ENCODE results near the gene SIX5. TPM values are rescaled to one million over a fixed set of nuclear protein-coding genes. Genes with fewer than 3 reads are reported as not detected.
A peak's percentile ranks its signal among the peaks of the same experiment; 100 is the strongest.

Gene SIX5
- polyA plus RNA-seq, 2 of the 4 experiments (the other 2 are of a cell fraction), result 8.9 to 24.7 TPM

DNA sequence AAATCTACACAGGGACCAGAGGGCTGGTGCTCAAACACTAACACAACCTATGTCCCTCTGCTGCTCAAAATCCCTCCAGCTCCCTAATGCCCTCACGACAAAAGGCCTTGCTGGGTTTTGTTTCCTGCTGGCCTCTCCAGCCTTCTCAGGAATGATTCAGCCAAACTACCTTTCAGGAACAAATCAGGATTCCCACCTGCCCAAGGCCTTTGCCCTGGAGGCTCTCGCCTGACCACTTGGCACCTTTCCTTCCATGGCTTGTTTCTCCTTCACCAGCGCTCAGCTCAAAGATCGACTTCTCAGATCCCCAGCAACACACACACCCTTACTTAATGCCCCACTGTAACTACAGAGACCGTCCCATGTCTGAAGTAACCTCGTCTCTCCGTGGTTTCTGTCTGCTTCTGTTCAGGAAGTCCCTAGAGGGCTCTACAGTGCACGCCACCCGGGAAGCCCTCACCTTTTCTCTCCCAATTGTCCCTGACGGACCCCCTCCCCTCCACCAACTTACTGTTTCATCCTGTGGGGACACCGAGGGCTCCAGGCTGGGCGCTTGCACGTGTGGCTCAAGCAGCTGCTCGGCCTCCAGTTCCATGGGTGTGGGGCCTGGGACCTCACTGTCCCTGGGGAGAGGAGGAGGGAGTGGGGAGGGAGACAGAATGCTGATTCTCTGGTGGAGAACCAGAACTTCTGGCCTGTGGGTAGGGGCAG is 3.2 kb upstream of the SIX5 start:
- CTCF ChIA-PET, result interaction anchor here (0.5 to 74.3 kb wide), 7 partner anchors 36 to 111 kb away, joined by 3 to 2204 read pairs (median 4); partner anchors contain the start of genes DMPK, DMWD, FOXA3 and QPCTL
- TF ChIP-seq ATOH8 (CRISPR knock-in tag; IDR thresholded peaks at IDR 0.05; ENCODE audit: low read depth) (no peak), PHF8 (IDR thresholded peaks at IDR 0.05; ENCODE audit: borderline replicate concordance, low read depth) (no peak), RCOR1 (IDR thresholded peaks at IDR 0.05; ENCODE audit: low read depth, low read length) (no peak)
- no peak for FAIRE-seq

GRCh38 chr19:45771311-45771933 is 2.4 kb upstream of the SIX5 start:
- H3K4me2 ChIP-seq, result peak overlapping the region; percentile 86
- CTCF ChIA-PET, result interaction anchor here (0.5 to 74.3 kb wide), 12 partner anchors 15 to 112 kb away, joined by 3 to 2204 read pairs (median 18); partner anchors contain the start of genes DMPK, DMWD, FOXA3 and QPCTL
- H3K4me3 ChIP-seq, result no peak overlapping the region; the same call in 2 of the 3 replicates
- H3K9me3 ChIP-seq, result no peaks in the 10 kb centered on the region
- DNase-seq (ENCODE audit: low read depth in 1 of 2, low spot score in 1 of 2) (no peak), FAIRE-seq (no peak), ATAC-seq (no peak)
- TF ChIP-seq CHD4 (IDR thresholded peaks at IDR 0.05; ENCODE audit: borderline replicate concordance), result no peak
- no peak for TF ChIP-seq EP300 (IDR thresholded peaks at IDR 0.05)
- TF ChIP-seq BHLHE40 (IDR thresholded peaks at IDR 0.05; ENCODE audit: low read depth, low read length), result no peak
- TF ChIP-seq ELK1 (IDR thresholded peaks at IDR 0.05; ENCODE audit: low read depth, low read length), result no peak
- no peak for TF ChIP-seq MAZ (IDR thresholded peaks at IDR 0.05; ENCODE audit: borderline replicate concordance, low read depth, low read length)
- TF ChIP-seq MAX (IDR thresholded peaks at IDR 0.05), result no peak
- TF ChIP-seq HDAC2 (IDR thresholded peaks at IDR 0.05), result no peak
- no peak for TF ChIP-seq POLR2A (IDR thresholded peaks at IDR 0.05; ENCODE audit: low read length)
- no peak for TF ChIP-seq KDM1A (IDR thresholded peaks at IDR 0.05; ENCODE audit: low read depth)
- no peak for TF ChIP-seq RAD21 (conservative IDR thresholded peaks at IDR 0.05 in 1 of 2, IDR thresholded peaks at IDR 0.05 in 1 of 2)
- no peak for TF ChIP-seq ESRRA (IDR thresholded peaks at IDR 0.05; ENCODE audit: borderline replicate concordance, low read length)
- 93% methylated on average over 46 of the region's 46 CpGs for whole genome bisulfite sequencing (ENCODE audit: missing lambda C conversion rate)
- POLR2A ChIA-PET, result interaction anchor here (1.1 to 4.1 kb wide), 6 partner anchors 8 to 54 kb away, joined by 4 to 67 read pairs (median 31); partner anchors contain the start of genes DMPK and DMWD
- H3K4me1 ChIP-seq, result peaks cover 13% of the 10 kb centered on the region
- peak overlapping the region in 1 of 2 experiments; percentile 87; a peak in 2 of 6 replicates for H3K27ac ChIP-seq

More for the DNA sequence above, 3.2 kb upstream of the SIX5 start:
- Histone ChIP-seq H3K4me1 (peaks cover 5% of the 10 kb centered on the region), H3K4me3 (no peak overlapping the region), H3K9me3 (no peaks in the 10 kb centered on the region), H3K27ac (no peak overlapping the region), H3K4me2 (no peak overlapping the region)
- no peak for DNase-seq (ENCODE audit: low read depth in 1 of 2, low spot score in 1 of 2)
- ATAC-seq, result no peak
- WGBS (ENCODE audit: missing lambda C conversion rate), result 89% methylated on average over 14 of the region's 14 CpGs
- POLR2A ChIA-PET, result interaction anchor here (0.6 to 1.1 kb wide), 3 partner anchors 10 to 50 kb away, joined by 3 to 4 read pairs (median 4); partner anchors contain the start of genes DMPK and DMWD

GRCh38 chr19:45770192-45771101 is 1.4 kb upstream of the SIX5 start:
- 10% methylated on average over 34 of the region's 79 CpGs for WGBS (ENCODE audit: missing lambda C conversion rate)
- DNase-seq (ENCODE audit: low read depth in 1 of 2, low spot score in 1 of 2) (peak; percentile 99 to 100), FAIRE-seq (peak; percentile 94), ATAC-seq (peak; percentile 49 to 83)
- no peaks in the 10 kb centered on the region for H3K9me3 ChIP-seq
- H3K4me3 ChIP-seq, result peak overlapping the region; percentile 45
- ChIA-PET CTCF (interaction anchor here (0.6 to 74.3 kb wide), 23 partner anchors 14 to 421 kb away, joined by 3 to 2204 read pairs (median 7); partner anchors contain the start of genes DMPK, DMWD, FBXO46 and FOXA3), POLR2A (interaction anchor here (0.5 to 4.5 kb wide), 19 partner anchors 9 to 223 kb away, joined by 3 to 68 read pairs (median 4); partner anchors contain the start of genes DMPK, DMWD, FBXO46 and IRF2BP1)
- H3K27ac ChIP-seq, result peak overlapping the region; percentile 71 to 87
- H3K4me2 ChIP-seq, result peak overlapping the region; percentile 86
- H3K4me1 ChIP-seq, result peaks cover 18% of the 10 kb centered on the region
- TF ChIP-seq NPAS2 (CRISPR knock-in tag; IDR thresholded peaks at IDR 0.05; ENCODE audit: borderline replicate concordance), result no peak
- peak; percentile 78 to 92 for TF ChIP-seq RAD21 (conservative IDR thresholded peaks at IDR 0.05 in 1 of 2, IDR thresholded peaks at IDR 0.05 in 1 of 2)
- TF ChIP-seq HDAC2 (IDR thresholded peaks at IDR 0.05), result no peak
- TF ChIP-seq POLR2A (IDR thresholded peaks at IDR 0.05; ENCODE audit: low read length), result peak; percentile 32
- no peak for TF ChIP-seq HEYL (CRISPR knock-in tag; IDR thresholded peaks at IDR 0.05)
- TF ChIP-seq RNF2 (IDR thresholded peaks at IDR 0.05; ENCODE audit: borderline replicate concordance, low read depth), result no peak
- TF ChIP-seq HOXB13 (CRISPR knock-in tag; IDR thresholded peaks at IDR 0.05; ENCODE audit: low read depth), result no peak
- no peak for TF ChIP-seq NR3C1 (IDR thresholded peaks at IDR 0.05)
- no peak for TF ChIP-seq CBX8 (IDR thresholded peaks at IDR 0.05)
- no peak for TF ChIP-seq RARB (CRISPR knock-in tag; IDR thresholded peaks at IDR 0.05)
- peak; percentile 79 for TF ChIP-seq RFX5 (IDR thresholded peaks at IDR 0.05)
- TF ChIP-seq NFE2L2 (conservative IDR thresholded peaks at IDR 0.05; ENCODE audit: low read length), result no peak
- peak; percentile 92 for TF ChIP-seq TFCP2L1 (CRISPR knock-in tag; IDR thresholded peaks at IDR 0.05)
- TF ChIP-seq SMC3 (IDR thresholded peaks at IDR 0.05), result peak; percentile 75
- TF ChIP-seq MAX (IDR thresholded peaks at IDR 0.05), result no peak; the same call in 1 of the 2 replicates
- TF ChIP-seq JUN (IDR thresholded peaks at IDR 0.05), result peak; percentile 79 to 96
- TF ChIP-seq CHD2 (IDR thresholded peaks at IDR 0.05; ENCODE audit: low read length, partially characterized antibody), result no peak
- no peak for TF ChIP-seq ZFP36 (IDR thresholded peaks at IDR 0.05; ENCODE audit: borderline replicate concordance, partially characterized antibody)

All from A549 (cell line).